Body of pancreas (tissue), 4 donors: ENCODE data around the gene CACNG1. TPM values are rescaled to one million over a fixed set of nuclear protein-coding genes. Genes with fewer than 3 reads are reported as not detected.

Experiments used
- ATAC-seq: fragments of 150-250 bp; one replicate; pipeline ENCODE4 v1.9.1; 2016
- DNase-seq, 4 donors: peaks; one replicate each; pipeline ENCODE4 v3.0.0-alpha.2; 2019
- H3K27ac ChIP-seq, 4 donors: fragments of 200-600 bp; sonication (generic); 1 replicate in 3 of 4; 2 replicates in 1 of 4; pipeline versions ENCODE4 v1.5.1 to v1.6.1; 2016 to 2019; ENCODE audit warnings: mild to moderate bottlenecking in 1 of 4, mixed read lengths in 1 of 4, moderate library complexity in 1 of 4
- H3K27me3 ChIP-seq, 2 donors: fragments of 200-600 bp; sonication (generic); one replicate each; pipeline ENCODE4 v1.6.0; 2016; ENCODE audit warnings: mild to moderate bottlenecking in 1 of 2
- H3K36me3 ChIP-seq, 2 donors: fragments of 200-600 bp; sonication (generic); replicated peaks in 1 of 2; 2 replicates each; pipeline ENCODE4 v1.5.1; 2016; ENCODE audit warnings: low read depth in 2 of 2; ENCODE audit not compliant: insufficient read depth in 1 of 2
- H3K4me1 ChIP-seq: fragments of 200-600 bp; sonication (generic); one replicate; pipeline ENCODE4 v1.6.0; 2016
- H3K4me3 ChIP-seq, 2 donors: fragments of 200-600 bp; sonication (generic); 1 replicate in 1 of 2; 2 replicates in 1 of 2; pipeline ENCODE4 v1.5.1; 2016 to 2019
- H3K9me3 ChIP-seq, 3 donors: fragments of 200-600 bp; sonication (generic); 1 replicate in 2 of 3; 2 replicates in 1 of 3; pipeline ENCODE4 v1.5.1; 2016
- CTCF ChIP-seq, 7 experiments: fragments of 450-650 bp in 4 of 7; fragments of 200-600 bp in 3 of 7; sonication (generic) in 3 of 7; IDR thresholded peaks; one replicate each; pipeline ENCODE4 v1.5.1; 2016 to 2019; ENCODE audit warnings: antibody characterized with exemption in 7 of 7
- POLR2A ChIP-seq, 3 donors: fragments of 450-650 bp; IDR thresholded peaks; one replicate each; pipeline ENCODE4 v1.6.1; 2016; ENCODE audit warnings: antibody characterized with exemption in 3 of 3, mild to moderate bottlenecking in 2 of 3
- WGBS, 2 donors: methylation state at CpG; one replicate each; pipeline ENCODE4 v1.1.5; 2017; 5-methylcytosine and 5-hydroxymethylcytosine counted together
- intact Hi-C: fragments of 100-400 bp; cut with DNase I; formaldehyde crosslinking; loops from one replicate; pipeline ENCODE4 v1.15.1; 2023
- total RNA-seq, 2 donors: library from RNA; depleted of rRNA; stranded (reverse); fragments of >200 nt; gene quantifications; one replicate each; pipeline ENCODE4 v1.1.0, GENCODE V29; 2016

CACNG1 gene
- total RNA-seq, 2 donors from 2014 or later, result not detected

GRCh38 chr17:67018471-67019434 is 25.6 kb upstream of the CACNG1 start:
- DNase-seq, result no peak
- intact Hi-C loops, result no loop called here

DNA sequence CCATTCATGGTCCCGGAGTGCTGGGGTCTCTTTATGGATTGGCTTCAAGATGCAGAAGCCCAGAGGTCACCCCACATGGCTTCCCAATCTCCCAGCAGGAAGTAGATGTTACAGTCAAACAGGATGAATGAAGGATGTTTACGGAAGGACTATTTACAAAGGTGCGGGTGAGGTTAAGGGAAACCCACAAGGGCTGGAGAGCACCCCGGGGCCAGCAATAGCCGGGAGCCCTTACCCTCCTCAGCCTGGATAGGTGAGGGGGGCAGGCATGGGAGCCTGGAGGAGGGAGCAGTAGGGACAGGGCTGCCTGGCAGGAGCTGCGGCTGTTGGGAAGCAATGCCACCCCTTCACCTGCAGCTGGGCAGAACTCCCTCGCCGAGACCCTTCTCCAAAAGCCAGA is 24.5 kb upstream of the CACNG1 start:
- H3K27me3 ChIP-seq, result no peaks in the 10 kb centered on the region
- no peaks in the 10 kb centered on the region for H3K4me1 ChIP-seq
- 76 to 85% methylated on average over 8 of the region's 8 CpGs for WGBS, 2 donors
- H3K4me3 ChIP-seq, result no peak overlapping the region
- no peaks in the 10 kb centered on the region for H3K9me3 ChIP-seq
- no peak for DNase-seq
- intact Hi-C loops, result no loop called here
- no peaks in the 10 kb centered on the region for H3K36me3 ChIP-seq
- no peak for ATAC-seq
- H3K27ac ChIP-seq, result no peak overlapping the region
- TF ChIP-seq CTCF (IDR thresholded peaks at IDR 0.05), result no peak
- no peak for TF ChIP-seq POLR2A (IDR thresholded peaks at IDR 0.05)

More at GRCh38 chr17:67018471-67019434, 25.6 kb upstream of the CACNG1 start:
- Histone ChIP-seq H3K4me1 (no peaks in the 10 kb centered on the region), H3K27ac (no peak overlapping the region), H3K9me3 (no peaks in the 10 kb centered on the region), H3K36me3 (no peaks in the 10 kb centered on the region), H3K4me3 (no peak overlapping the region), H3K27me3 (no peaks in the 10 kb centered on the region)
- WGBS, 2 donors, result 78 to 83% methylated on average over 8 to 12 of the region's 12 CpGs
- no peak for TF ChIP-seq CTCF (IDR thresholded peaks at IDR 0.05)
- TF ChIP-seq POLR2A (IDR thresholded peaks at IDR 0.05), result no peak
- no peak for ATAC-seq

- Histone ChIP-seq H3K27me3 (no peaks in the 10 kb centered on the region), H3K4me3 (no peak overlapping the region), H3K36me3 (no peaks in the 10 kb centered on the region), H3K9me3 (no peaks in the 10 kb centered on the region), H3K27ac (no peak overlapping the region), H3K4me1 (no peaks in the 10 kb centered on the region)
- no peak for ATAC-seq
- intact Hi-C loops, result no loop called here
- WGBS, 2 donors, result 76 to 79% methylated on average over 10 to 11 of the region's 11 CpGs
- TF ChIP-seq CTCF (IDR thresholded peaks at IDR 0.05) (no peak), POLR2A (IDR thresholded peaks at IDR 0.05) (no peak)
- DNase-seq, result no peak
Measured at GRCh38 chr17:67020293-67020766, 24.0 kb upstream of the CACNG1 start.

DNA sequence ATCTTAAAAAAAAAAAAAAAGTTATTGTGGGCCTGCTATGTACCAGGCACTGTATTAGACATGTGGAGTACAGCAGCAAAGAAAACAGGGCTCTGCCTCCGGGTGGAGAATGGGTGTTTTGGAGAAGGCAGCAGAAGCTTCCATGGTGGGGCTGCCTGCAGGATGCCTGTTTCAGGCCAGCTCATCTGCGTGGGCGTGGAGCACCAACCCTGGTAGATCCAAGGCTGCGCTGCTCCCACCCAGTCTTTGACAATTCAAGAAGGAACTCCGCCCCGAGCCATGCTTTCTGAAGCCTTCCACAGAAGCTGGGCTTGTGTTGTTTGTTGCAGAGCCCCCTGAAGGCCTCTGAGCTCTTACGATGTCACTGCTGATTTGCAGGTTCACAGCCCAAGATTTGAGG is 23.2 kb upstream of the CACNG1 start:
- H3K4me1 ChIP-seq, result no peaks in the 10 kb centered on the region
- no peaks in the 10 kb centered on the region for H3K36me3 ChIP-seq
- intact Hi-C loops, result no loop called here
- H3K4me3 ChIP-seq, result no peak overlapping the region
- WGBS, 2 donors, result 85 to 91% methylated on average over 7 of the region's 7 CpGs
- no peak for TF ChIP-seq CTCF (IDR thresholded peaks at IDR 0.05)
- TF ChIP-seq POLR2A (IDR thresholded peaks at IDR 0.05), result no peak
- no peaks in the 10 kb centered on the region for H3K9me3 ChIP-seq
- ATAC-seq (no peak), DNase-seq (no peak)
- no peak overlapping the region for H3K27ac ChIP-seq
- H3K27me3 ChIP-seq, result no peaks in the 10 kb centered on the region
